HG03571 (cell line): ENCODE measurements around the gene DDX20.
"Not testable (repeated sequence)": the region's sequence is repeated elsewhere in the genome, so short reads cannot be mapped to it uniquely, and the experiment has no call there.

Experiments
- ATAC-seq: cut with Tn5 transposase; IDR thresholded peaks from one replicate; pipeline ENCODE4 v1.9.1; 2021; ENCODE audit not compliant: unreplicated experiment

DDX20 gene

GRCh38 chr1:111784273-111784901 lies 28.7 kb downstream of the DDX20 start:
- no peak for ATAC-seq

GRCh38 chr1:111786669-111787207 lies 31.0 kb downstream of the DDX20 start:
- ATAC-seq = no peak

- ATAC-seq = no peak
Observed at GRCh38 chr1:111789142-111789541, 33.4 kb downstream of the DDX20 start.

- ATAC-seq = no peak
Observed at GRCh38 chr1:111789666-111790316, 34.1 kb downstream of the DDX20 start.

GRCh38 chr1:111791776-111792175 lies 36.1 kb downstream of the DDX20 start:
- no peak for ATAC-seq

GRCh38 chr1:111792249-111792648 lies 36.5 kb downstream of the DDX20 start:
- ATAC-seq = no peak

- ATAC-seq = no peak
Observed at GRCh38 chr1:111793923-111794322, 38.2 kb downstream of the DDX20 start.

GRCh38 chr1:111795401-111795800 lies 39.7 kb downstream of the DDX20 start:
- no peak for ATAC-seq

GRCh38 chr1:111798580-111798979 lies 42.9 kb downstream of the DDX20 start:
- no peak for ATAC-seq

GRCh38 chr1:111799722-111800121 lies 44.0 kb downstream of the DDX20 start:
- ATAC-seq = not testable (repeated sequence)

GRCh38 chr1:111801071-111801850 lies 45.6 kb downstream of the DDX20 start:
- no peak for ATAC-seq

GRCh38 chr1:111802110-111802509 lies 46.4 kb downstream of the DDX20 start:
- no peak for ATAC-seq

GRCh38 chr1:111802984-111803383 lies 47.3 kb downstream of the DDX20 start:
- ATAC-seq = no peak

GRCh38 chr1:111803951-111804350 lies 48.2 kb downstream of the DDX20 start:
- ATAC-seq = no peak

- ATAC-seq = no peak
Observed at GRCh38 chr1:111804776-111805175, 49.1 kb downstream of the DDX20 start.

- ATAC-seq = no peak
Observed at GRCh38 chr1:111805251-111805650, 49.5 kb downstream of the DDX20 start.

GRCh38 chr1:111811891-111812290 lies 56.2 kb downstream of the DDX20 start:
- ATAC-seq = no peak

GRCh38 chr1:111812306-111812705 lies 56.6 kb downstream of the DDX20 start:
- no peak for ATAC-seq

GRCh38 chr1:111813440-111814304 lies 58.0 kb downstream of the DDX20 start:
- no peak for ATAC-seq

GRCh38 chr1:111814305-111814628 lies 58.6 kb downstream of the DDX20 start:
- ATAC-seq = no peak

- ATAC-seq = no peak
Observed at GRCh38 chr1:111814642-111815041, 58.9 kb downstream of the DDX20 start.
